Cardiac fibroblast (primary cell): ENCODE data around the gene NCR2.

Experiments used
- DNase-seq, 2 donors: peaks; one replicate each; pipeline versions ENCODE4 v3.0.0 to v3.0.0-alpha.2; 2010; ENCODE audit warnings: low read depth in 2 of 2
- H3K4me3 ChIP-seq, 2 donors: replicated peaks in 1 of 2; 1 replicate in 1 of 2; 2 replicates in 1 of 2; pipeline ENCODE4 v1.5.1; 2011; ENCODE audit warnings: low read depth in 2 of 2, low read length in 2 of 2, mild to moderate bottlenecking in 2 of 2, moderate library complexity in 1 of 2
- CTCF ChIP-seq: IDR thresholded peaks from one replicate; pipeline ENCODE4 v1.5.1; 2011; ENCODE audit warnings: low read depth, mild to moderate bottlenecking, low read length, inconsistent platforms

The NCR2 gene

DNA sequence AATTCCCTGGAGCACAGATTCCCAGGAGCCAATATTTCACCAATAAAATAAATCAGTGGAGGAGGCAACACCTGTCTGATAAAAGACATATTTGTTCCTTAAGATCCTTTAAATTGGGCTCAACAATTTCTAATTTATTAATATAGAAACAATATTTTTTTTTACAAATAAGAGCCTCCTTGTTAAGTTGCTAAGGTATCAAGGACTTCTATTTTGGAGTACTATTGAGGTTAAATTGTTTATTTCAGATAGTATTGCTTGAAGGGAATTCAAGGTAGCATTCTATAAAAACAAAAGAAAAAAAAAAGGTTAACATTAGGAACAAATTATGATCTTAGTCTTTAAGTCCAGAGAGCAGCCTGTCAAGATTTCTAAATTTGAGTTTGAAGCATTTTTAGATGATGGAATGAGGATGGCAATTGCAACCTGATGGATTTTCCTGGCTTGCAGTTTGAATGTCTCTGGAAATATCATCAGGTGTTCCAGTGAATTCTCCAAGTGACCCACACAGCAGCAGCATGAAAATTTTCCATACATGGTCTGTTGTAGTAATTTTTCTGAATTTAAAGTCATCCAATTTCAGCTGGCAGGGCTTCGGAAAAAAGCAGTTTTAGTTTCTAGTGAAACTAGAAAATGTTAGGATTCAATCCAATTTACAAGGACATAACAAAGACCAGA, 19.3 kb upstream of the NCR2 start:
- no peak overlapping the region for H3K4me3 ChIP-seq
- no peak for DNase-seq
- TF ChIP-seq CTCF, result no peak

GRCh38 chr6:41318261-41318653, 17.2 kb upstream of the NCR2 start:
- no peak for DNase-seq
- no peak overlapping the region for H3K4me3 ChIP-seq
- no peak for TF ChIP-seq CTCF

DNA sequence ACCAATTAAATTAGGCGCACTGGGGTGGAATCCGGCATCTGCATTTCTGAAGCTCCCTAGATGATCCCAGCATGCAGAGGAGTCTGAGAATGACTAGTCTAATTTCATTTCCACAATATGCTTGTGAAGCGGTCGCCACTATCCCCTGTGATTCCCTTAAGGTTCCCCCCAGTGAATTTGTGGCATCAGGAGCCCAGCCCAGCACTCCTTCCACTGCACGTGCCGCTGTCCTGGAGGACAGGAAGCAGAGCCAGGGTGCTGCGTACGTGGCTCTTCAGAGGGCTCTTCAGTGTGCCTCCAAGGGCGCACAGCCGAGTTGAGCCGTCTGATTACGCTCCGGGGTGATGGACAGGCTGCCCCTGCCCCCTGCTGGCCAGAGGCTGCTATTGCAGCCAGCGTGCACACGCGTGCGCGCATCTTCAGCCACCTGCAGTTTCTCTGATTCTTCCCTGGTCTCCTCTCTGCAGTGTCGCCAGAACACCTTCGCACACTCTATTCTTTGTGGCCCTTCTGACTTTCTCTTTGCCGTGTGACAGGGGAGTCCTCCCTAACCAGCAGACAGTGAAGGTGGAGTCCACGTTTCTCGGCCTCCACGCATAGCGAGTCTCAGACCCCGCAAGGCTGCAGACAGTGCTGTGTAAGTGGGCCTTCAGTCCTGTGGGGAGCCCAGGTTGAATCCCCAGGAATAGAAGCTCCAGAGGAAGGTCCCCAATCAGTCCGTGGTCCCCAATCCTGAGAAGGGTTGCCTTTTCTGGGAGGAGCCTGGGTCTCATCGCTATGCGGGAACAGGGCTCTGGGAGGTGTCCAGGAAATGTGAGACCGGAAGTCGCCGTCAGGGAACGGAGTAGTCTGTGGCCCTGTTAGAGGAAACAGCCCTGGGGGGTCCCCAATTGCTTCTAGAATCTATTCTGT, 16.5 kb upstream of the NCR2 start:
- peak; percentile 99 for TF ChIP-seq CTCF
- DNase-seq, result peak; percentile 80
- peak overlapping the region; percentile 26 to 41 for H3K4me3 ChIP-seq

- TF ChIP-seq CTCF, result no peak
- DNase-seq, result no peak
- no peak overlapping the region for H3K4me3 ChIP-seq
Measured at GRCh38 chr6:41321183-41321582, 14.2 kb upstream of the NCR2 start.

- TF ChIP-seq CTCF, result no peak
- DNase-seq, result no peak
- no peak overlapping the region for H3K4me3 ChIP-seq
Measured at GRCh38 chr6:41325446-41326066, 9.9 kb upstream of the NCR2 start.

DNA sequence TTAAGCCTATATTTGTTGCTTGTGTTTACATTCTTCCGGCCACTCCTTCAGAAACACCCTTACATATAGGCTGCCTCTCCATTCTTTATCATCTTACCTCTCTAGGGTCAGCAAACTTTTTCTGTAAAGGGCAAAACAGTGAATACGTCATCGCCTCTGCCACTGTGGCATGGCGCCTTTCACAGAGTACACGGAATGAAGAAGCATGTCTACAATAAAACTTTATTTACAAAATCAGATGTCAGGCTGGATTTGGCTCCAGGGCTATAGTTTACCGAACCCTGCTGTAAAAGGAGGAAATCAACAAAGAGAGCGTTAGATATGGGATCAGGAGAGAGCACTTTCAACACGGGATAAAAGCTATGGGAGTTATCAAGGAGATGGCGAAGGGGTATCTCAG, 9.3 kb upstream of the NCR2 start:
- H3K4me3 ChIP-seq, result no peak overlapping the region
- no peak for TF ChIP-seq CTCF

More for the DNA sequence above, 9.3 kb upstream of the NCR2 start:
- DNase-seq, result no peak
